NCI-H2081 treated with DMSO at 0.1 percent for 48 hours (cell line): Measurements from ENCODE around the gene L3HYPDH.
"Not testable (repeated sequence)": the region's sequence is repeated elsewhere in the genome, so short reads cannot be mapped to it uniquely, and the experiment has no call there.

Experiments
- DNase-seq: peaks from one replicate; lab custom pipeline; 2025; lab: John Stamatoyannopoulos, UW

Gene L3HYPDH

GRCh38 chr14:59478540-59478939, 5.7 kb downstream of the L3HYPDH start:
- no peak for DNase-seq

- no peak for DNase-seq
Observed at GRCh38 chr14:59475709-59476108, 8.5 kb downstream of the L3HYPDH start.

GRCh38 chr14:59474172-59474571, 10.0 kb downstream of the L3HYPDH start:
- no peak for DNase-seq

- no peak for DNase-seq
Observed at GRCh38 chr14:59465316-59466135, 18.7 kb downstream of the L3HYPDH start, which contains the start of gene GPR135. GPR135 (minus strand) TSS chr14:59465380; CDS start chr14:59465226, 154 bp downstream.

GRCh38 chr14:59464486-59465315, 19.5 kb downstream of the L3HYPDH start:
- DNase-seq, result no peak

- no peak for DNase-seq
Observed at GRCh38 chr14:59463787-59464485, 20.3 kb downstream of the L3HYPDH start.

GRCh38 chr14:59461891-59462290, 22.3 kb downstream of the L3HYPDH start:
- no peak for DNase-seq

GRCh38 chr14:59460378-59460777, 23.8 kb downstream of the L3HYPDH start:
- no peak for DNase-seq

- no peak for DNase-seq
Observed at GRCh38 chr14:59458486-59458885, 25.7 kb downstream of the L3HYPDH start.

GRCh38 chr14:59455411-59455810, 28.8 kb downstream of the L3HYPDH start:
- DNase-seq, result no peak

- no peak for DNase-seq
Observed at GRCh38 chr14:59454139-59454538, 30.1 kb downstream of the L3HYPDH start.

GRCh38 chr14:59451849-59452248, 32.4 kb downstream of the L3HYPDH start:
- no peak for DNase-seq

- DNase-seq, result no peak
Observed at GRCh38 chr14:59450716-59451115, 33.5 kb downstream of the L3HYPDH start.

GRCh38 chr14:59448673-59449072, 35.5 kb downstream of the L3HYPDH start:
- not testable (repeated sequence) for DNase-seq

- no peak for DNase-seq
Observed at GRCh38 chr14:59439256-59439965, 44.8 kb downstream of the L3HYPDH start.

- no peak for DNase-seq
Observed at GRCh38 chr14:59438195-59438647, 46.0 kb downstream of the L3HYPDH start.

- no peak for DNase-seq
Observed at GRCh38 chr14:59435987-59436386, 48.2 kb downstream of the L3HYPDH start.

- no peak for DNase-seq
Observed at GRCh38 chr14:59435101-59435500, 49.1 kb downstream of the L3HYPDH start.

- no peak for DNase-seq
Observed at GRCh38 chr14:59429790-59430189, 54.4 kb downstream of the L3HYPDH start.

- no peak for DNase-seq
Observed at GRCh38 chr14:59428581-59429012, 55.6 kb downstream of the L3HYPDH start.
